ENCODE measurements around the gene MFSD1. TPM values are rescaled to one million over a fixed set of nuclear protein-coding genes. Genes with fewer than 3 reads are reported as not detected.

MFSD1 gene
- total RNA-seq, 6 donors from 2014 or later, result 51.5 to 127 (median 106) TPM

DNA sequence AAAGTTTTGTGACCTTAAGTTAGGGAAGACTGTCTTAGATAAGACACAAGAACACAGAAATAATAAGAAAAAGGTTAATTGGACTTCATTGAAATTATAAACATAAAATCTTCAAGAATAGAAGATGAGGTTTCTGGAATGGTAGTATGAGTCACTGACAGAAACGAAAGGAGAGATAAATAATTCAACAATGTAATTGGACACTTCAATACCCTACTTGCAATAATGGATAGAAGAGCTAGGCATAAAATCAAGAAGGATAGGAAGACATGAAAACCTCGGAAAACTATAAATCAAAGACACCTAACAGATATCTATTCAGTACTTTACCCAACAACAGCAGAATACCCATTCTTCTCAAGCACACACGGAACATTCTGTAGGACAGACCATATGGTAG lies 15.9 kb upstream of the MFSD1 start:
- DNase-seq, result no peak
- Histone ChIP-seq H3K36me3 (no peaks in the 10 kb centered on the region), H3K9me3 (no peaks in the 10 kb centered on the region), H3K27me3 (no peaks in the 10 kb centered on the region), H3K27ac (no peak overlapping the region), H3K4me3 (no peak overlapping the region), H3K4me1 (peaks cover 2 to 6% (median 3%) of the 10 kb centered on the region in 4 donors)
- no peak for TF ChIP-seq EP300 (IDR thresholded peaks at IDR 0.05)
- TF ChIP-seq POLR2AphosphoS5 (IDR thresholded peaks at IDR 0.05), result no peak
- TF ChIP-seq POLR2A (IDR thresholded peaks at IDR 0.05), result no peak
- TF ChIP-seq CTCF (IDR thresholded peaks at IDR 0.05), result no peak
- 90 to 95% methylated on average over 3 of the region's 3 CpGs for WGBS, 2 donors
- ATAC-seq (ENCODE audit: low FRiP score in 2 of 2), result no peak

- TF ChIP-seq CTCF (IDR thresholded peaks at IDR 0.05) (no peak), POLR2A (IDR thresholded peaks at IDR 0.05) (no peak), EP300 (IDR thresholded peaks at IDR 0.05) (no peak), POLR2AphosphoS5 (IDR thresholded peaks at IDR 0.05) (no peak)
- Histone ChIP-seq H3K4me1 (peaks cover 4 to 9% (median 7%) of the 10 kb centered on the region in 4 donors), H3K36me3 (no peaks in the 10 kb centered on the region), H3K27ac (no peak overlapping the region), H3K9me3 (no peaks in the 10 kb centered on the region), H3K27me3 (no peaks in the 10 kb centered on the region), H3K4me3 (no peak overlapping the region)
- 90 to 100% methylated on average over 1 of the region's 1 CpG for WGBS, 2 donors
- no peak for DNase-seq
- ATAC-seq (ENCODE audit: low FRiP score in 2 of 2), result no peak
These were observed 13.4 kb upstream of the MFSD1 start for GRCh38 chr3:158788446-158788845.

DNA sequence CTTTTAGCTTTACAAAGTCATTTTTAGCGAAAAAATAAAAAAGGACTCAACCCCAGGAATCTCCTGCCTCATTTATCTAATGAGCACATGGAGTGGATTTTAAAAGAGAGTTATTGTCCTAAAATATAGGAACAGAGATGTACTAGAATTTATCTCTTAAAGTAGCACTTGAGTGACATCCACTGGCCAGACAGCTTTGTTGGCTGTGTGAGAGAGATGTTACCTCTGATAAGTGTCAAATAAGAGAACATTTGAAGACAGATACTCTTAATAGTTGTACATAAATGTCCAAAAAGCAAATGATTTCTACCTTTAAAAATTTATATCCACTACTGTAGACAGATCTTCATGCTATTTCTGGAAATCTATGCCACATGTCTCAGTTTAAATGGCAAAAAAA lies 12.3 kb upstream of the MFSD1 start:
- Histone ChIP-seq H3K4me1 (peaks cover 4 to 9% (median 7%) of the 10 kb centered on the region in 4 donors), H3K27ac (no peak overlapping the region), H3K4me3 (no peak overlapping the region), H3K9me3 (peaks cover 0 to 4% (median 0%) of the 10 kb centered on the region in 4 donors), H3K27me3 (no peaks in the 10 kb centered on the region), H3K36me3 (no peaks in the 10 kb centered on the region)
- ATAC-seq (ENCODE audit: low FRiP score in 2 of 2), result peak in 1 of 2 donors; percentile 66
- 72 to 96% methylated on average over 1 of the region's 1 CpG for WGBS, 2 donors
- DNase-seq, result no peak
- TF ChIP-seq POLR2A (IDR thresholded peaks at IDR 0.05) (no peak), CTCF (IDR thresholded peaks at IDR 0.05) (peak in 1 of 6 experiments; percentile 36)

- no peak for DNase-seq
- WGBS, 2 donors, result 14 to 15% methylated on average over 11 of the region's 11 CpGs
These were observed 10.8 kb upstream of the MFSD1 start for GRCh38 chr3:158790901-158791589.

More at GRCh38 chr3:158790901-158791589, 10.8 kb upstream of the MFSD1 start:
- peak; percentile 51 to 79 for ATAC-seq (ENCODE audit: low FRiP score in 2 of 2)
- Histone ChIP-seq H3K4me3 (peak overlapping the region in 2 of 4 donors; percentile 15 to 23), H3K4me1 (peaks cover 4 to 9% (median 7%) of the 10 kb centered on the region in 4 donors), H3K27me3 (no peaks in the 10 kb centered on the region), H3K9me3 (peaks cover 0 to 6% (median 0%) of the 10 kb centered on the region in 4 donors), H3K36me3 (no peaks in the 10 kb centered on the region), H3K27ac (no peak overlapping the region)
- TF ChIP-seq CTCF (IDR thresholded peaks at IDR 0.05) (peak; percentile 41 to 75 (median 64)), POLR2A (IDR thresholded peaks at IDR 0.05) (no peak)

Measured in upper lobe of left lung (tissue), 6 donors.